Effector memory CD4-positive, alpha-beta T cell (primary cell): ENCODE data around the gene AGMO.
"Not testable (repeated sequence)": the region's sequence is repeated elsewhere in the genome, so short reads cannot be mapped to it uniquely, and the experiment has no call there.

Experiments used
- DNase-seq, 3 donors: peaks; one replicate each; pipeline ENCODE4 v3.0.0-alpha.2; 2020
- H3K27ac ChIP-seq: 2 replicates; pipeline ENCODE4 v1.7.0; 2013; ENCODE audit warnings: mild to moderate bottlenecking, low read length, moderate library complexity; ENCODE audit not compliant: insufficient read depth, poor library complexity, severe bottlenecking
- H3K27me3 ChIP-seq: replicated peaks from 2 replicates; pipeline ENCODE4 v1.7.0; 2013; ENCODE audit warnings: mild to moderate bottlenecking, low read length; ENCODE audit not compliant: insufficient read depth, control insufficient read depth, poor library complexity, severe bottlenecking
- H3K36me3 ChIP-seq: 2 replicates; pipeline ENCODE4 v1.7.0; 2013; ENCODE audit warnings: mild to moderate bottlenecking, low read length, moderate library complexity; ENCODE audit not compliant: control insufficient read depth, insufficient read depth
- H3K4me1 ChIP-seq: 2 replicates; pipeline ENCODE4 v1.7.0; 2013; ENCODE audit warnings: low read length, mild to moderate bottlenecking; ENCODE audit not compliant: control insufficient read depth, insufficient read depth, poor library complexity, severe bottlenecking
- H3K4me3 ChIP-seq: 2 replicates; pipeline ENCODE4 v1.7.0; 2013; ENCODE audit warnings: low read length, low read depth, mild to moderate bottlenecking; ENCODE audit not compliant: insufficient read depth, poor library complexity, severe bottlenecking
- H3K9me3 ChIP-seq: 2 replicates; pipeline ENCODE4 v1.7.0; 2013; ENCODE audit warnings: mild to moderate bottlenecking, low read length, moderate library complexity; ENCODE audit not compliant: control insufficient read depth

The AGMO gene

DNA sequence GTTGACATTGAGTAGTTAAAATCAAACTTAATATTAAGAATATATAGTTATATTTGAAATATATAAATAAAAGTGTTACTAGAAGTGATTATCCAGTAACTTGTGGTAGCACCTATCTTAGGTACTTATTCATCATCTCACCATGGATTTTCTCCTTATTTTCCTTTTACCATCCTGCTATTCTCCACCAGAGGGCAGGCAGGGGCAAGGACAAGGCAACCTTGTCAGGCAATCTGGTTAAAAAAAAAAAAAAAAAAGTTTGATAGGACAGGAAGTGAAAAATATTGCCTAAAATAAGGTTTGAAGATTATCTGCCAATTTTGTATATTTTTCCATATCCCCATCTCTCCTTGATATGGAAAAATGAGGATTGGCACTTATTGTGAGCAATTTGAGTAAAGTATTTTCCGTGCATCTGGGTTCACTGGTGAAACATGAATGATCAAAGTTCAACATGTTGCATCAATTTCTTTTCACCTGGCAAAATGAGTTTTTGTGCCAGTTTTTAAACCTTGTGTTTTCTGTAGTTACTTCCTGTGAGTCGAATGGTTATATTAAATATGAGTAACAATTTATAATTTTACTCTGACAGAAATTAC, 256.7 kb downstream of the AGMO start:
- Histone ChIP-seq H3K9me3 (no peaks in the 10 kb centered on the region), H3K27ac (no peak overlapping the region), H3K4me1 (no peaks in the 10 kb centered on the region), H3K36me3 (no peaks in the 10 kb centered on the region), H3K27me3 (no peaks in the 10 kb centered on the region), H3K4me3 (no peak overlapping the region)
- DNase-seq, result no peak

DNA sequence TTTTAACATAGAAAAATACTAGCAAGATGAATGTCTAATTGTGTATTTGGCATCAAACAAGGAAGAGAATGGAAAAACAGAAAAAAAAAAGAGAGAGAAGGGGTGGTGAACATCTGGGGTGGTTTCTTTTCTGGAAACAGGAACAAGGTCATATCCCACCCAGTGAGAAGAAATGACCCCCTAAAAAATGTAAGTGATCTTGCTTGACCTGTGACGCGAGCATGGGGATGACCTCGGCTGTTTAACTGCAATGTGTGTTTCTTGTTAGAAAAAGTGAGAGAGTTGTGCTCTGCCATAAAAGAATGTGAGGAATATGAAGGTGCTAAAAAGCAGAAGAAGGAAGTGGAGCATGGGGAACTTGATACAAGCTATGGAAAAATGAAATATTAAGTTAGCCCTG, 258.5 kb downstream of the AGMO start:
- H3K27me3 ChIP-seq, result no peaks in the 10 kb centered on the region
- no peaks in the 10 kb centered on the region for H3K36me3 ChIP-seq
- DNase-seq, result no peak
- no peaks in the 10 kb centered on the region for H3K9me3 ChIP-seq
- H3K27ac ChIP-seq, result no peak overlapping the region
- H3K4me1 ChIP-seq, result no peaks in the 10 kb centered on the region
- H3K4me3 ChIP-seq, result no peak overlapping the region

DNA sequence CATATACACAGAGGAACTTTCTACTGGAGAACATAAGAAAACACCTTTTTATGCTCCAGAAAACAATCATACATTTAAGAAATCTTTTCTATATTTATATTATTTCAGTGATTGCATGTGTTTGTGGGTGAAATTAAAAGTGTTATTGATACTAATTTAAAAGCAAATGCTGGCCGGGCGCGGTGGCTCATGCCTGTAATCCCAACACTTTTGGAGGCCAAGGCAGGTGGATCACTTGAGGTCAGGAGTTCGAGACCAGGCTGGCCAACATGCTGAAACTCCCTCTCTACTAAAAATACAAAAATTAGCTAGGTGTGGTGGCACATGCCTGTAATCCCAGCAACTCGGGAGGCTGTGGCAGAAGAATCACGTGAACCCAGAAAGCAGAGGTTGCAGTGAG, 260.8 kb downstream of the AGMO start:
- not testable (repeated sequence) for DNase-seq, H3K36me3 ChIP-seq, H3K9me3 ChIP-seq, H3K4me3 ChIP-seq, H3K27me3 ChIP-seq, H3K4me1 ChIP-seq, H3K27ac ChIP-seq

DNA sequence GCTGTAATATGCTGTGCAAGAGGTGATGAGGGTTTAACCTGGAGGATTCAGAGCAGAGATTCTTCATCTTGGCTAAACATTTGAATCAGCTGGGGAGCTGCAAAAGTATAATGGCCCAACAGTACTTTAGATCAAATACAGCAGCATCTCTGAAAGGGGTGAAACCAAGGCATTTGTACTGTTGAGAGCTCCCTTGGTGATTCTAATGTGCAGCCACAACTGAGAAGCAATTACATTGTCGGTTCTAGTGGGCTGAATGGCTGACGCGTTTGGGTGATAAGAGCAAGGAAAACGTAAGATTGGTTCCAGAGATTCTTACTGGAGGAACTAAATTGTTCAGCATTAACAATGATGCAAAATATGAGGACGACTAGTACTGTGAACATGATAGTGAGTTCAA, 269.7 kb downstream of the AGMO start:
- H3K9me3 ChIP-seq, result no peaks in the 10 kb centered on the region
- H3K36me3 ChIP-seq, result no peaks in the 10 kb centered on the region
- no peak for DNase-seq
- no peak overlapping the region for H3K4me3 ChIP-seq
- no peak overlapping the region for H3K27ac ChIP-seq
- H3K27me3 ChIP-seq, result no peaks in the 10 kb centered on the region
- H3K4me1 ChIP-seq, result no peaks in the 10 kb centered on the region

DNA sequence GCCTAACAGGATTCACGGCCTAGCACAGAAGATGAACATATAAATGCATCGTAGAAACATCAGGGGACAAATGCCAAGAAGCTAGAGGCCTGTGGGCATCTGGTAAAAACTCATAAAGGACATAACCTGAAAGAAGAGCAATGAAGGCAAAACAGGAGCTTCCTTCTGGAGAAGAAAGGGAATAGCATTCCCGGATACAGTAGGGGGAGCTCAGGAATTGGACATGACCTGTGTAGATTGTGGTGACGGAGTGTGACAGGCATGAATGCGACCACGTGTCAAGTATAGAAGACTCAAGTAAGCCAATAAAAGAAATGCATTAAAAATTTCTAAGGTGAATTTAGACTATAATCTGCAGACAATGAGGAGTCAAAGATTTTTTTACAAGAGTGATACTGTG, 270.1 kb downstream of the AGMO start:
- H3K9me3 ChIP-seq, result no peaks in the 10 kb centered on the region
- H3K4me3 ChIP-seq, result no peak overlapping the region
- no peaks in the 10 kb centered on the region for H3K27me3 ChIP-seq
- no peak overlapping the region for H3K27ac ChIP-seq
- H3K4me1 ChIP-seq, result no peaks in the 10 kb centered on the region
- no peaks in the 10 kb centered on the region for H3K36me3 ChIP-seq
- DNase-seq, result no peak

DNA sequence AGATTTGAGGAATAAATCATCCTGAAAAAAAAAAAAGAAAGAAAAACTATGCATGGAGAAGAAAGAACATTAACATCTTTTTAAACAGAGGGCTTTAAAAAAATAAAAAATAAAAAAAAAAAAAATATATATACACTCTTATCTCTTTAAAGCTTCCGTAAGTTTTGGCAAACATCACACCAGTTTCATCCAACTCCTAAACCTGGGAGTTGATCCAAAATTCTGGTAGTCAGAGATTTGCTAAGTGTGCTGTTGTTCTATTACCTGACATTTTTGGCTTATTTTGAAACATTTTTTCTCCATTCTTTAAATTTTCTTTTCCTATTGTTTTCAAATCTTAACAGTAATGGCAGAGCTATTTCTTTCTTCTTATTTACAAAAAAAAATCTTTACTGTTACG, 273.1 kb downstream of the AGMO start:
- Histone ChIP-seq H3K4me3 (no peak overlapping the region), H3K36me3 (no peaks in the 10 kb centered on the region), H3K27ac (no peak overlapping the region), H3K27me3 (no peaks in the 10 kb centered on the region), H3K4me1 (no peaks in the 10 kb centered on the region), H3K9me3 (no peaks in the 10 kb centered on the region)
- no peak for DNase-seq

DNA sequence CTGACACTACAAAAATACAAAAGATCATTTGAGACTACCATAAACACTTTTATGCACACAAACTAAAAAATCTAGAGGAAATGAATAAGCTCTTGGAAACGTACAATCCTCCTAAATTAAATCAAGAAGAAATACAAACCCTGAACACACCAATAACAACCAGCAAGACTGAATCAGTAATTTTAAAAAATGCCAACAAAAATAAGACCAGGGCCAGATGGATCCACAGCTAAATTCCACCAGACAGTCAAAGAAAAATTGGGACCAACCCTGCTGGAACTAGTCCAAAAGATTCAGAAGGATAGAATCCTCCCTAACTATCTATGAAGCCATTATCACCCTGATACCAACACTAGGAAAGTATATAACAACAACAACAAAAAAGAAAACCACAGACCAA, 277.4 kb downstream of the AGMO start:
- no peaks in the 10 kb centered on the region for H3K36me3 ChIP-seq
- DNase-seq, result no peak
- no peak overlapping the region for H3K27ac ChIP-seq
- H3K4me1 ChIP-seq, result no peaks in the 10 kb centered on the region
- H3K27me3 ChIP-seq, result no peaks in the 10 kb centered on the region
- no peak overlapping the region for H3K4me3 ChIP-seq
- H3K9me3 ChIP-seq, result no peaks in the 10 kb centered on the region

DNA sequence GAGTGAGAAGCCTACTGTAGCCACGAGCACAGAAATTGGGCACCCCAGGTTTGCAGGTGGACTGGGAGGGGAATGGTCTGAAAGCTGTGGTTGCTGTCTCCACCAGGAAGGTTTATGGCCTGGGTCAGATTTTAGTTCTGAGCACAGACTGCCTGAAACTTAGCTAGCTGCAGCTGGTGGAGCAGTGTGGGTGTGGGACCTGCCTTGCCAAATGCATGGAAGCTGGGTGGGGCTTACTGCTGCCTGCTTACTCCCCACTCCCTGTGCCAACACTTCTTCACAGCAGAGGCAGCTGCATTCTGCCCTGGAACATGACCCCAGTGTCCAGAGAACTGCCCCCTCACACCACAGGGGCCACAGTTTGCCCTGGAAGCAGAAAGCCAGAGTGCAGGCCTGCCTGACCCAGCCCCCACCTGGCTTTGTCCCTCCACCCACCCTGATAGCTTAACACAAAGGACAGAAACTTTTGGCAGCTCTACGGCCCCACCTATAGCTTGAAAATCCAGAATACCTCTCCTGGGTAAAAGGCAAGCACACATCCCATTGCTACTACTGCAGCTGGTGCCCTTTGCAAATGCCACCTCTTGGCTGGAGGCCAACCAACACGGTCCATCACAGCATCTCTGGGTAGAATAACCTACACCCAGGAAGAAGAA, 281.6 kb downstream of the AGMO start:
- Histone ChIP-seq H3K4me3 (no peak overlapping the region), H3K27ac (no peak overlapping the region), H3K4me1 (no peaks in the 10 kb centered on the region), H3K36me3 (no peaks in the 10 kb centered on the region), H3K9me3 (peaks cover 3% of the 10 kb centered on the region), H3K27me3 (no peaks in the 10 kb centered on the region)
- DNase-seq, result no peak

DNA sequence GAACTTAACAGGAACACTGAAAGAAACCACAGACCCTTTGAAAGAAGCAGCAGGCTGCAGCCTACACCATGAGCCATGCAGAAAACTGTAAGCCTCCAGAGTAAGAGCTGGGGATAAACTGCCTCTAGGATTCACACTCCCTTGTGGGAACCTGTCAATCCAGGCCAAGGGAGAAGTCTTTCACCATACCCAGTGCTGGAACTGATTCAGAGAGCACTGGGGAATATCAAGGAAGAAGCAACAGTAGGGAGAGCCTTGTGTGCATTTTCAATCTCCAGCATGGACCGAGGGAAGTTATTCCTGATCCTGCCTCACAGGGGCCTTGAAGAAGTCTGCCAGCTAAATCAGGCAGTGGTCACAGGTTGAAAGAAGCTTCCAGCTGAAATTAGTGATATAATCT, 282.2 kb downstream of the AGMO start:
- Histone ChIP-seq H3K9me3 (peaks cover 3% of the 10 kb centered on the region), H3K27me3 (no peaks in the 10 kb centered on the region), H3K36me3 (no peaks in the 10 kb centered on the region), H3K27ac (no peak overlapping the region), H3K4me1 (no peaks in the 10 kb centered on the region), H3K4me3 (no peak overlapping the region)
- DNase-seq, result no peak

DNA sequence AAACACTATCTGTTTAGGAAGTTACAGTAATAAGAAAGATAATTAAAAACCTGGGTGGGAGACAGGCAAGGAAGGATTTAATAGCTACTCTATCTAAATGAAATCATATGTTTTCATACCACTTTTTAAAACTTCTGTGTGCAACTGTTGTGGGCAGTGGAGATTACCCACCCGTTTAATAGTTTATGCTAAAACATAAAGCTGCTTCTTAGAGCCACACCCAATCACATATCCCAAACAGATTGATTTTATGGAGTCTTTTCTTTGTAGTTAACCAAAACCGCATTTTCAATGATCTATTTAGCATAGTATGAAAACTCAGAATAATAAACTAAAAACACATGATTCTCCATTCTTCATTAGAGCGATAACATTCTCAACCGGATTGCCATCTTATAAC, 304.1 kb downstream of the AGMO start:
- Histone ChIP-seq H3K4me3 (no peak overlapping the region), H3K27me3 (no peaks in the 10 kb centered on the region), H3K4me1 (no peaks in the 10 kb centered on the region), H3K27ac (no peak overlapping the region), H3K9me3 (no peaks in the 10 kb centered on the region), H3K36me3 (no peaks in the 10 kb centered on the region)
- DNase-seq, result no peak
